Immature natural killer cell (primary cell): ENCODE data around the gene AMY1C. TPM values are rescaled to one million over a fixed set of nuclear protein-coding genes. Genes with fewer than 3 reads are reported as not detected.
"Not testable (repeated sequence)": the region's sequence is repeated elsewhere in the genome, so short reads cannot be mapped to it uniquely, and the experiment has no call there.

ENCODE experiments used
- DNase-seq, 3 donors: peaks; one replicate each; pipeline ENCODE4 v3.0.0; 2022; ENCODE audit warnings: mixed read lengths in 1 of 3
- H3K27ac Mint-ChIP-seq, 6 donors: one replicate each; pipeline ENCODE4 v1.8.0; 2020; ENCODE audit warnings: mixed read lengths in 6 of 6, mild to moderate bottlenecking in 5 of 6, inconsistent platforms in 4 of 6, moderate library complexity in 3 of 6
- H3K27me3 Mint-ChIP-seq, 3 donors: one replicate each; pipeline ENCODE4 v1.8.0; 2020 to 2021; ENCODE audit warnings: low read depth in 3 of 3, mild to moderate bottlenecking in 3 of 3, mixed read lengths in 3 of 3, moderate library complexity in 3 of 3, inconsistent platforms in 1 of 3
- H3K36me3 Mint-ChIP-seq, 3 donors: one replicate each; pipeline ENCODE4 v1.8.0; 2020; ENCODE audit warnings: mixed read lengths in 3 of 3, inconsistent platforms in 2 of 3, mild to moderate bottlenecking in 2 of 3
- H3K4me1 Mint-ChIP-seq, 2 donors: one replicate each; pipeline ENCODE4 v1.8.0; 2020; ENCODE audit warnings: inconsistent platforms in 2 of 2, mild to moderate bottlenecking in 2 of 2, mixed read lengths in 2 of 2, moderate library complexity in 1 of 2
- H3K4me3 Mint-ChIP-seq, 5 donors: one replicate each; pipeline ENCODE4 v1.8.0; 2020; ENCODE audit warnings: mild to moderate bottlenecking in 5 of 5, mixed read lengths in 5 of 5, inconsistent platforms in 3 of 5, moderate library complexity in 3 of 5
- H3K9me3 Mint-ChIP-seq, 6 donors: one replicate each; pipeline ENCODE4 v1.8.0; 2020; ENCODE audit warnings: mild to moderate bottlenecking in 6 of 6, mixed read lengths in 6 of 6, inconsistent platforms in 4 of 6, moderate library complexity in 3 of 6
- polyA plus RNA-seq, 3 donors: library from polyadenylated mRNA; unstranded; fragments of 300-500 nt; fragmentation: Illumina TruSeq; gene quantifications; one replicate each; pipeline ENCODE4 v1.2.3, GENCODE V29; 2021

AMY1C gene
- not detected for polyA plus RNA-seq

- H3K27me3 Mint-ChIP-seq, H3K4me3 Mint-ChIP-seq, H3K9me3 Mint-ChIP-seq, H3K36me3 Mint-ChIP-seq, H3K27ac Mint-ChIP-seq, H3K4me1 Mint-ChIP-seq, DNase-seq: not testable (repeated sequence)
These were observed at the start of gene AMY1C for GRCh38 chr1:103749598-103749997. TSS of gene AMY1C (plus strand) at chr1:103749898. CDS start at chr1:103750470, 572 bp downstream.

- H3K27ac Mint-ChIP-seq, H3K4me1 Mint-ChIP-seq, H3K9me3 Mint-ChIP-seq, H3K4me3 Mint-ChIP-seq, DNase-seq, H3K27me3 Mint-ChIP-seq, H3K36me3 Mint-ChIP-seq: not testable (repeated sequence)
These were observed 49.0 kb upstream of the AMY1C start for GRCh38 chr1:103700669-103701068.

GRCh38 chr1:103701256-103701655 lies 48.4 kb upstream of the AMY1C start:
- H3K27ac Mint-ChIP-seq, H3K4me3 Mint-ChIP-seq, H3K36me3 Mint-ChIP-seq, H3K4me1 Mint-ChIP-seq, H3K27me3 Mint-ChIP-seq, H3K9me3 Mint-ChIP-seq, DNase-seq: not testable (repeated sequence)

DNA sequence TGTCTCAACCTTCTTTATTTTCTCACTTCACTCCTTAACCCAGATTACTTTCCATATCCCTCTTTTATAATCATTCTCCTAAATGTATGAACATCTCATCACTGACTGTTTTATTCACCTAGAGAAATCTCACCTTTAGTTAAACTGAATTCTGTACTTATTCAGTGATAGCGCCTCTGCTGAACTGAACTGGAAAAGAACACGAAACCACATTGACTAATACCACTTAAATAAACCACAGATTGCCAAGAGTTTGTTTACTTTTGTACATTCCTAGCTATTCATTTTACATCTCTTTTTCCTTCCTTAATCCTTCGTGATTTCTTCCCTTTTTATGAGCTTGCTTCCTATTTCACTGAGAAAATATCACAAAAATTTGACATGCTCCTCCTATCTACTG lies 42.0 kb upstream of the AMY1C start:
- H3K4me3 Mint-ChIP-seq, H3K27ac Mint-ChIP-seq, DNase-seq, H3K4me1 Mint-ChIP-seq, H3K9me3 Mint-ChIP-seq, H3K27me3 Mint-ChIP-seq, H3K36me3 Mint-ChIP-seq: not testable (repeated sequence)

- not testable (repeated sequence) for DNase-seq, H3K4me3 Mint-ChIP-seq, H3K36me3 Mint-ChIP-seq, H3K27me3 Mint-ChIP-seq, H3K27ac Mint-ChIP-seq, H3K9me3 Mint-ChIP-seq, H3K4me1 Mint-ChIP-seq
These were observed 39.3 kb upstream of the AMY1C start for GRCh38 chr1:103710381-103710780.

GRCh38 chr1:103717404-103717803 lies 32.3 kb upstream of the AMY1C start:
- not testable (repeated sequence) for H3K36me3 Mint-ChIP-seq, H3K27ac Mint-ChIP-seq, H3K4me3 Mint-ChIP-seq, H3K4me1 Mint-ChIP-seq, H3K27me3 Mint-ChIP-seq, H3K9me3 Mint-ChIP-seq
- DNase-seq, result peak in 1 of 3 donors; percentile 0

GRCh38 chr1:103721473-103721872 lies 28.2 kb upstream of the AMY1C start:
- H3K9me3 Mint-ChIP-seq, DNase-seq, H3K36me3 Mint-ChIP-seq, H3K4me1 Mint-ChIP-seq, H3K27ac Mint-ChIP-seq, H3K27me3 Mint-ChIP-seq, H3K4me3 Mint-ChIP-seq: not testable (repeated sequence)

GRCh38 chr1:103735334-103735733 lies 14.4 kb upstream of the AMY1C start:
- not testable (repeated sequence) for H3K36me3 Mint-ChIP-seq, H3K27me3 Mint-ChIP-seq, H3K27ac Mint-ChIP-seq, H3K4me1 Mint-ChIP-seq, H3K4me3 Mint-ChIP-seq, H3K9me3 Mint-ChIP-seq, DNase-seq

DNA sequence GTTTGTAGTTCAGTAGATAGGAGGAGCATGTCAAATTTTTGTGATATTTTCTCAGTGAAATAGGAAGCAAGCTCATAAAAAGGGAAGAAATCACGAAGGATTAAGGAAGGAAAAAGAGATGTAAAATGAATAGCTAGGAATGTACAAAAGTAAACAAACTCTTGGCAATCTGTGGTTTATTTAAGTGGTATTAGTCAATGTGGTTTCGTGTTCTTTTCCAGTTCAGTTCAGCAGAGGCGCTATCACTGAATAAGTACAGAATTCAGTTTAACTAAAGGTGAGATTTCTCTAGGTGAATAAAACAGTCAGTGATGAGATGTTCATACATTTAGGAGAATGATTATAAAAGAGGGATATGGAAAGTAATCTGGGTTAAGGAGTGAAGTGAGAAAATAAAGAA lies 11.7 kb upstream of the AMY1C start:
- not testable (repeated sequence) for DNase-seq, H3K27ac Mint-ChIP-seq, H3K27me3 Mint-ChIP-seq, H3K4me1 Mint-ChIP-seq, H3K9me3 Mint-ChIP-seq, H3K4me3 Mint-ChIP-seq, H3K36me3 Mint-ChIP-seq

GRCh38 chr1:103744449-103744848 lies 5.2 kb upstream of the AMY1C start:
- not testable (repeated sequence) for H3K9me3 Mint-ChIP-seq, DNase-seq, H3K4me1 Mint-ChIP-seq

GRCh38 chr1:103745040-103745439 lies 4.7 kb upstream of the AMY1C start:
- not testable (repeated sequence) for H3K27ac Mint-ChIP-seq, H3K4me1 Mint-ChIP-seq, DNase-seq, H3K4me3 Mint-ChIP-seq, H3K27me3 Mint-ChIP-seq, H3K9me3 Mint-ChIP-seq, H3K36me3 Mint-ChIP-seq

More at GRCh38 chr1:103744449-103744848, 5.2 kb upstream of the AMY1C start:
- H3K27ac Mint-ChIP-seq, H3K36me3 Mint-ChIP-seq, H3K4me3 Mint-ChIP-seq, H3K27me3 Mint-ChIP-seq: not testable (repeated sequence)

- not testable (repeated sequence) for H3K4me3 Mint-ChIP-seq, H3K36me3 Mint-ChIP-seq, H3K27ac Mint-ChIP-seq, H3K4me1 Mint-ChIP-seq, H3K27me3 Mint-ChIP-seq, H3K9me3 Mint-ChIP-seq, DNase-seq
These were observed 1.4 kb upstream of the AMY1C start for GRCh38 chr1:103748273-103748672.

DNA sequence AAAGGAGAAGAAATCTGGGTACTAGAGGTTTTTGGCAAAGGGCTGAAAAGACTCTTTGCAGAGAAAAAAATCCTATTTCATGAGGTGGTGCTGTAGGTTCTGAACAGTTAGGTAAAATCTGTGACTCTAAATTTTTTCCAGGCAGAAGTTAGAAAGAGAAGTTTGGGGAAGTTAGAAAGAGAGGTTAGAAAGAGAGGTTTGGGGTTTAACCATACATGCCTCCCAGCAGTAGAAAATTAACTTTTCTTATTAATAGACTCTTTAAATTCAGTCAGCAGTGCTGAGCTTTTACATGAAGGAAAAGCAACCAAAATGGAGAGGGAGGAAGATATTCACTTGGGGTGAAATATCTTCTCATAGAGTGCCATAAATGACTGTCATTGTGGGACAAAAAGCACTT lies 12.2 kb downstream of the AMY1C start:
- no peak overlapping the region for H3K4me3 Mint-ChIP-seq
- H3K9me3 Mint-ChIP-seq, result peaks cover 0 to 21% (median 7%) of the 10 kb centered on the region in 6 donors
- no peaks in the 10 kb centered on the region for H3K4me1 Mint-ChIP-seq
- H3K36me3 Mint-ChIP-seq, result no peaks in the 10 kb centered on the region
- no peak overlapping the region for H3K27ac Mint-ChIP-seq
- no peaks in the 10 kb centered on the region for H3K27me3 Mint-ChIP-seq
- no peak for DNase-seq

- no peak overlapping the region for H3K27ac Mint-ChIP-seq
- H3K4me1 Mint-ChIP-seq, result no peaks in the 10 kb centered on the region
- H3K36me3 Mint-ChIP-seq, result no peaks in the 10 kb centered on the region
- no peak for DNase-seq
- peaks cover 0 to 14% (median 8%) of the 10 kb centered on the region in 6 donors for H3K9me3 Mint-ChIP-seq
- peaks cover 0 to 3% (median 0%) of the 10 kb centered on the region in 3 donors for H3K27me3 Mint-ChIP-seq
- H3K4me3 Mint-ChIP-seq, result no peak overlapping the region
These were observed 30.2 kb downstream of the AMY1C start for GRCh38 chr1:103779932-103780331.

DNA sequence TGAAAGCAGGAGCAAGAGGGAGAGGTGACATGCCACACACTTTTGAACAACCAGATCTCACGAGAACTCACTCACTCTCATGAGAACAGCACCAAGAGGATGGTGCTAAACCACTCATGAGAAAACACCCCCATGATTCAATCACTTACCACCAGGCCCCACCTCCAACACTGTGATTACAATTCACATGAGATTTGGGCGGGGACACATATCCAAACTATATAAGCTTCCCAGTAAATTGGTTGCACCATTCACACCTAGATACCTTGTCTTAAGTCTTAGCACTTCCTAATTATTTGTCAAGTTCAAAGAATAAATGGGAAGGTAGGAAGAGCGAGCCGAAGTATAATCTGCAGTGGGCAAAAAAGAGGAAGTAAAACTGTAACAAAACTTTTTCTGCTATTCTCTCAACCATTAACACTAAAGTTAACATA lies 34.3 kb downstream of the AMY1C start:
- no peak overlapping the region for H3K4me3 Mint-ChIP-seq
- H3K36me3 Mint-ChIP-seq, result no peaks in the 10 kb centered on the region
- peaks cover 0 to 10% (median 6%) of the 10 kb centered on the region in 6 donors for H3K9me3 Mint-ChIP-seq
- peaks cover 0 to 3% (median 0%) of the 10 kb centered on the region in 3 donors for H3K27me3 Mint-ChIP-seq
- H3K4me1 Mint-ChIP-seq, result no peaks in the 10 kb centered on the region
- DNase-seq, result no peak
- H3K27ac Mint-ChIP-seq, result no peak overlapping the region

- H3K9me3 Mint-ChIP-seq, result peaks cover 0 to 20% (median 5%) of the 10 kb centered on the region in 6 donors
- H3K27ac Mint-ChIP-seq, result no peak overlapping the region
- DNase-seq, result no peak
- no peaks in the 10 kb centered on the region for H3K36me3 Mint-ChIP-seq
- H3K4me1 Mint-ChIP-seq, result no peaks in the 10 kb centered on the region
- peaks cover 0 to 1% (median 0%) of the 10 kb centered on the region in 3 donors for H3K27me3 Mint-ChIP-seq
- no peak overlapping the region for H3K4me3 Mint-ChIP-seq
These were observed 38.7 kb downstream of the AMY1C start for GRCh38 chr1:103788377-103788776.
